ENCODE results near the gene SYT1. TPM values are rescaled to one million over a fixed set of nuclear protein-coding genes. Genes with fewer than 3 reads are reported as not detected.

The SYT1 gene
- total and polyA plus RNA-seq, 2 donors (not counting 1 experiment from before 2014, with no cell fraction given), result 0.60 to 1.3 TPM

- no peaks in the 10 kb centered on the region for H3K79me2 ChIP-seq (ENCODE audit: control insufficient read depth, insufficient read depth, low read length)
- CTCF ChIA-PET, result no interaction called here
- Mint-ChIP-seq H3K4me1 (no peaks in the 10 kb centered on the region), H3K27ac (no peak overlapping the region), H3K9me3 (ENCODE audit: insufficient read depth) (no peaks in the 10 kb centered on the region), H3K4me3 (no peak overlapping the region), H3K27me3 (no peaks in the 10 kb centered on the region)
- no peaks in the 10 kb centered on the region for H3K36me3 ChIP-seq (replicated peaks in 1 of 2; ENCODE audit: control extremely low read depth in 1 of 2, control insufficient read depth in 1 of 2, extremely low read depth in 1 of 2, insufficient read depth in 2 of 2, low read length in 1 of 2)
- no peak overlapping the region for H3K9ac ChIP-seq (ENCODE audit: low read length)
- TF ChIP-seq CTCF (IDR thresholded peaks at IDR 0.05), result no peak
- no peak for TF ChIP-seq EZH2 (IDR thresholded peaks at IDR 0.05; ENCODE audit: borderline replicate concordance, insufficient read depth, low read depth, low read length, poor library complexity, severe bottlenecking)
- H4K20me1 ChIP-seq (ENCODE audit: control insufficient read depth, insufficient read depth, low read length, poor library complexity, severe bottlenecking), result no peaks in the 10 kb centered on the region
- DNase-seq, result no peak
- no peak overlapping the region for H3K4me2 ChIP-seq (replicated peaks; ENCODE audit: low read depth, low read length, poor library complexity, severe bottlenecking)
- ATAC-seq (ENCODE audit: low read depth), result no peak
- H3K4me1 ChIP-seq (ENCODE audit: control insufficient read depth in 2 of 2, insufficient read depth in 2 of 2, low read length in 2 of 2), result no peaks in the 10 kb centered on the region
- H3K4me3 ChIP-seq (ENCODE audit: control extremely low read depth in 1 of 5, extremely low read depth in 1 of 5, insufficient read depth in 1 of 5, low read depth in 2 of 5, low read length in 4 of 5), result no peak overlapping the region
- no CpG with 5 or more reads among the region's 1 CpG for WGBS (ENCODE audit: insufficient coverage)
- no peak overlapping the region for H3K27ac ChIP-seq (ENCODE audit: low read length in 2 of 2)
- H3K27me3 ChIP-seq (replicated peaks in 1 of 4; ENCODE audit: control extremely low read depth in 1 of 4, control insufficient read depth in 3 of 4, insufficient read depth in 4 of 4, low read length in 3 of 4), result no peaks in the 10 kb centered on the region
- POLR2A ChIA-PET, result no interaction called here
- H3K9me3 ChIP-seq (ENCODE audit: control extremely low read depth in 1 of 3, control insufficient read depth in 2 of 3, insufficient read depth in 1 of 3, low read length in 2 of 3), result no peaks in the 10 kb centered on the region
- H2AFZ ChIP-seq (ENCODE audit: insufficient read depth, low read depth, low read length, poor library complexity, severe bottlenecking), result no peak overlapping the region
- intact Hi-C loops (cut with micrococcal nuclease), result no loop called here
Observed at GRCh38 chr12:78878866-78879265, 14.3 kb downstream of the SYT1 start.

- no peak overlapping the region for H2AFZ ChIP-seq (ENCODE audit: insufficient read depth, low read depth, low read length, poor library complexity, severe bottlenecking)
- no peaks in the 10 kb centered on the region for H3K36me3 ChIP-seq (replicated peaks in 1 of 2; ENCODE audit: control extremely low read depth in 1 of 2, control insufficient read depth in 1 of 2, extremely low read depth in 1 of 2, insufficient read depth in 2 of 2, low read length in 1 of 2)
- DNase-seq (no peak), ATAC-seq (ENCODE audit: low read depth) (no peak)
- H3K9me3 ChIP-seq (ENCODE audit: control extremely low read depth in 1 of 3, control insufficient read depth in 2 of 3, insufficient read depth in 1 of 3, low read length in 2 of 3), result no peaks in the 10 kb centered on the region
- no peak overlapping the region for H3K4me2 ChIP-seq (replicated peaks; ENCODE audit: low read depth, low read length, poor library complexity, severe bottlenecking)
- H3K9ac ChIP-seq (ENCODE audit: low read length), result no peak overlapping the region
- H3K79me2 ChIP-seq (ENCODE audit: control insufficient read depth, insufficient read depth, low read length), result no peaks in the 10 kb centered on the region
- H3K4me1 ChIP-seq (ENCODE audit: control insufficient read depth in 2 of 2, insufficient read depth in 2 of 2, low read length in 2 of 2), result no peaks in the 10 kb centered on the region
- no peaks in the 10 kb centered on the region for H3K9me3 Mint-ChIP-seq (ENCODE audit: insufficient read depth)
- H3K4me1 Mint-ChIP-seq, result no peaks in the 10 kb centered on the region
- H3K27me3 Mint-ChIP-seq, result no peaks in the 10 kb centered on the region
- ChIA-PET CTCF (no interaction called here), POLR2A (no interaction called here)
- no peaks in the 10 kb centered on the region for H4K20me1 ChIP-seq (ENCODE audit: control insufficient read depth, insufficient read depth, low read length, poor library complexity, severe bottlenecking)
- intact Hi-C loops (cut with micrococcal nuclease), result no loop called here
- H3K27ac Mint-ChIP-seq, result no peak overlapping the region
- no peak for TF ChIP-seq CTCF (IDR thresholded peaks at IDR 0.05)
- no peak for TF ChIP-seq EZH2 (IDR thresholded peaks at IDR 0.05; ENCODE audit: borderline replicate concordance, insufficient read depth, low read depth, low read length, poor library complexity, severe bottlenecking)
- no peak overlapping the region for H3K4me3 Mint-ChIP-seq
- H3K4me3 ChIP-seq (ENCODE audit: control extremely low read depth in 1 of 5, extremely low read depth in 1 of 5, insufficient read depth in 1 of 5, low read depth in 2 of 5, low read length in 4 of 5), result no peak overlapping the region
- H3K27me3 ChIP-seq (replicated peaks in 1 of 4; ENCODE audit: control extremely low read depth in 1 of 4, control insufficient read depth in 3 of 4, insufficient read depth in 4 of 4, low read length in 3 of 4), result no peaks in the 10 kb centered on the region
- no peak overlapping the region for H3K27ac ChIP-seq (ENCODE audit: low read length in 2 of 2)
Observed at GRCh38 chr12:78880078-78880477, 15.5 kb downstream of the SYT1 start.

All from B cell (primary cell).